Activated CD4-positive, alpha-beta T cell treated with anti-CD3 and anti-CD28 coated beads, Interleukin-2, Interleukin-6, amounts not matched to agents 100 ng/mL and 50 ng/mL, durations not matched to agents 16 hours and 8 hours (primary cell): ENCODE data around the gene DISC1.

Experiments
- DNase-seq: peaks from one replicate; pipeline ENCODE4 v3.0.0-alpha.2; 2020

DISC1 gene

GRCh38 chr1:231674575-231674974, 48.0 kb downstream of the DISC1 start:
- no peak for DNase-seq

GRCh38 chr1:231676487-231676886, 49.9 kb downstream of the DISC1 start:
- DNase-seq, result no peak

- no peak for DNase-seq
These were observed 50.9 kb downstream of the DISC1 start for GRCh38 chr1:231677442-231677841.

GRCh38 chr1:231678011-231678432, 51.4 kb downstream of the DISC1 start:
- no peak for DNase-seq

GRCh38 chr1:231679109-231679508, 52.5 kb downstream of the DISC1 start:
- DNase-seq, result no peak

GRCh38 chr1:231681006-231681405, 54.4 kb downstream of the DISC1 start:
- no peak for DNase-seq

GRCh38 chr1:231682779-231683178, 56.2 kb downstream of the DISC1 start:
- DNase-seq, result no peak

- no peak for DNase-seq
These were observed 57.0 kb downstream of the DISC1 start for GRCh38 chr1:231683439-231684165.

- DNase-seq, result no peak
These were observed 58.0 kb downstream of the DISC1 start for GRCh38 chr1:231684356-231685244.

GRCh38 chr1:231686384-231686783, 59.8 kb downstream of the DISC1 start:
- DNase-seq, result no peak

GRCh38 chr1:231688989-231689388, 62.4 kb downstream of the DISC1 start:
- no peak for DNase-seq

GRCh38 chr1:231690059-231690458, 63.5 kb downstream of the DISC1 start:
- DNase-seq, result no peak

- no peak for DNase-seq
These were observed 65.1 kb downstream of the DISC1 start for GRCh38 chr1:231691618-231692259.

- no peak for DNase-seq
These were observed 66.9 kb downstream of the DISC1 start for GRCh38 chr1:231693361-231694074.

GRCh38 chr1:231694075-231694431, 67.5 kb downstream of the DISC1 start:
- no peak for DNase-seq

GRCh38 chr1:231694465-231695077, 68.0 kb downstream of the DISC1 start:
- no peak for DNase-seq

GRCh38 chr1:231695439-231696255, 69.1 kb downstream of the DISC1 start:
- DNase-seq, result no peak

GRCh38 chr1:231699784-231700183, 73.2 kb downstream of the DISC1 start:
- no peak for DNase-seq

GRCh38 chr1:231701306-231701705, 74.7 kb downstream of the DISC1 start:
- DNase-seq, result no peak

- no peak for DNase-seq
These were observed 75.7 kb downstream of the DISC1 start for GRCh38 chr1:231702331-231702730.

GRCh38 chr1:231702804-231703203, 76.2 kb downstream of the DISC1 start:
- DNase-seq, result no peak
